GM06990 (cell line): ENCODE results near the gene ZBTB12.

Experiments
- DNase-seq: peaks from one replicate; pipeline ENCODE4 v3.0.0-alpha.2; 2011; ENCODE audit not compliant: insufficient read length; ENCODE audit errors: extremely low read depth
- H3K27me3 ChIP-seq: replicated peaks from 2 replicates; pipeline ENCODE4 v1.6.0; 2011; ENCODE audit warnings: low read length; ENCODE audit not compliant: control insufficient read depth, insufficient read depth
- H3K36me3 ChIP-seq: 2 replicates; pipeline ENCODE4 v1.5.1; 2011; ENCODE audit warnings: low read length; ENCODE audit not compliant: control insufficient read depth, insufficient read depth
- H3K4me3 ChIP-seq: replicated peaks from 2 replicates; pipeline ENCODE4 v1.5.1; 2011; ENCODE audit warnings: low read depth, mild to moderate bottlenecking, control low read depth, low read length
- TF ChIP-seq, protein P1 (sequence below): IDR thresholded peaks from 2 replicates; pipeline ENCODE4 v1.5.1; 2011; ENCODE audit warnings: low read length, control low read depth, mild to moderate bottlenecking, inconsistent platforms; ENCODE audit not compliant: insufficient read depth, poor library complexity, severe bottlenecking

The ZBTB12 gene

DNA sequence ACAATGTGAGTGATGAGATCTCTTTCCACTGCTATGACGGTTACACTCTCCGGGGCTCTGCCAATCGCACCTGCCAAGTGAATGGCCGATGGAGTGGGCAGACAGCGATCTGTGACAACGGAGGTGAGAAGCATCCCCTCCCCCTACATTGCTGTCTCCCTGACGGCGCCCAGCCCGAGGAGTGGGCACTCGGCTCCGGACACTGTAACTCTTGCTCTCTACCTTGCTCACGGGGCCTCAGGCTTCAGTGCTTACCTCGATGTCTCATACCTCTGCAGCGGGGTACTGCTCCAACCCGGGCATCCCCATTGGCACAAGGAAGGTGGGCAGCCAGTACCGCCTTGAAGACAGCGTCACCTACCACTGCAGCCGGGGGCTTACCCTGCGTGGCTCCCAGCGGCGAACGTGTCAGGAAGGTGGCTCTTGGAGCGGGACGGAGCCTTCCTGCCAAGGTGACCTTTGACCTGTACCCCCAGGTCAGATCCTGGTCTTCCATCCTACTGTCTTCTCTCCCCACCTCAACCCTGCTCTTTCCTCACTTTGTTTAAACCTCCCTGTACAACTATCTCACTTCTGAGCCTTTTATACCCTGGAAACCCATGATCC is 45.3 kb upstream of the ZBTB12 start:
- H3K27me3 ChIP-seq: peaks cover 1% of the 10 kb centered on the region; the same call in 1 of the 2 replicates
- H3K4me3 ChIP-seq: no peak overlapping the region
- TF ChIP-seq, protein P1, sequence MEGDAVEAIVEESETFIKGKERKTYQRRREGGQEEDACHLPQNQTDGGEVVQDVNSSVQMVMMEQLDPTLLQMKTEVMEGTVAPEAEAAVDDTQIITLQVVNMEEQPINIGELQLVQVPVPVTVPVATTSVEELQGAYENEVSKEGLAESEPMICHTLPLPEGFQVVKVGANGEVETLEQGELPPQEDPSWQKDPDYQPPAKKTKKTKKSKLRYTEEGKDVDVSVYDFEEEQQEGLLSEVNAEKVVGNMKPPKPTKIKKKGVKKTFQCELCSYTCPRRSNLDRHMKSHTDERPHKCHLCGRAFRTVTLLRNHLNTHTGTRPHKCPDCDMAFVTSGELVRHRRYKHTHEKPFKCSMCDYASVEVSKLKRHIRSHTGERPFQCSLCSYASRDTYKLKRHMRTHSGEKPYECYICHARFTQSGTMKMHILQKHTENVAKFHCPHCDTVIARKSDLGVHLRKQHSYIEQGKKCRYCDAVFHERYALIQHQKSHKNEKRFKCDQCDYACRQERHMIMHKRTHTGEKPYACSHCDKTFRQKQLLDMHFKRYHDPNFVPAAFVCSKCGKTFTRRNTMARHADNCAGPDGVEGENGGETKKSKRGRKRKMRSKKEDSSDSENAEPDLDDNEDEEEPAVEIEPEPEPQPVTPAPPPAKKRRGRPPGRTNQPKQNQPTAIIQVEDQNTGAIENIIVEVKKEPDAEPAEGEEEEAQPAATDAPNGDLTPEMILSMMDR: no peak
- no peak for DNase-seq
- H3K36me3 ChIP-seq: peaks cover 4% of the 10 kb centered on the region; the same call in 1 of the 2 replicates

- H3K4me3 ChIP-seq: no peak overlapping the region
- TF ChIP-seq, protein P1: no peak
- no peaks in the 10 kb centered on the region; the same call in 1 of the 2 replicates for H3K36me3 ChIP-seq
- peaks cover 1% of the 10 kb centered on the region; the same call in 1 of the 2 replicates for H3K27me3 ChIP-seq
- no peak for DNase-seq
Observed at GRCh38 chr6:31946370-31946885, 44.5 kb upstream of the ZBTB12 start.

DNA sequence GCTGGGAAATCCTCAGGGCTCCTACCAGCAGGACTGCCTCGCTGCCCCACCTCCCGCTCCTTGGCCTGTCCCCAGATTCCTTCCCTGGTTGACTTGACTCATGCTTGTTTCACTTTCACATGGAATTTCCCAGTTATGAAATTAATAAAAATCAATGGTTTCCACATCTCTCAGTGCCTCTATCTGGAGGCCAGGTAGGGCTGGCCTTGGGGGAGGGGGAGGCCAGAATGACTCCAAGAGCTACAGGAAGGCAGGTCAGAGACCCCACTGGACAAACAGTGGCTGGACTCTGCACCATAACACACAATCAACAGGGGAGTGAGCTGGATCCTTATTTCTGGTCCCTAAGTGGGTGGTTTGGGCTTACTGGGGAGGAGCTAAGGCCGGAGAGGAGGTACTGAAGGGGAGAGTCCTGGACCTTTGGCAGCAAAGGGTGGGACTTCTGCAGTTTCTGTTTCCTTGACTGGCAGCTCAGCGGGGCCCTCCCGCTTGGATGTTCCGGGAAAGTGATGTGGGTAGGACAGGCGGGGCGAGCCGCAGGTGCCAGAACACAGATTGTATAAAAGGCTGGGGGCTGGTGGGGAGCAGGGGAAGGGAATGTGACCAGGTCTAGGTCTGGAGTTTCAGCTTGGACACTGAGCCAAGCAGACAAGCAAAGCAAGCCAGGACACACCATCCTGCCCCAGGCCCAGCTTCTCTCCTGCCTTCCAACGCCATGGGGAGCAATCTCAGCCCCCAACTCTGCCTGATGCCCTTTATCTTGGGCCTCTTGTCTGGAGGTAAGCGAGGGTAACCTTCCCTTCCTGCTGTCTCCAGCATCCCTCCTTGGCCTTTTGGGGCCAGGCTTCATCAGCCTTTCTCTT is 43.9 kb upstream of the ZBTB12 start, which contains the start of gene CFB:
CFB (plus strand) TSS at position 589 of the 863 bp plus-strand sequence; CDS start at position 716, 127 bp downstream.
- Histone ChIP-seq H3K27me3 (peaks cover 1% of the 10 kb centered on the region; the same call in 1 of the 2 replicates), H3K4me3 (no peak within 1 kb of the TSS)
- no peak for DNase-seq

GRCh38 chr6:31945154-31945506 is 43.2 kb upstream of the ZBTB12 start:
- H3K36me3 ChIP-seq: no peaks in the 10 kb centered on the region
- DNase-seq: no peak
- no peak overlapping the region for H3K4me3 ChIP-seq
- peaks cover 1% of the 10 kb centered on the region; the same call in 1 of the 2 replicates for H3K27me3 ChIP-seq
- TF ChIP-seq, protein P1: no peak

More for the DNA sequence above, 43.9 kb upstream of the ZBTB12 start, which contains the start of gene CFB:
- TF ChIP-seq, protein P1: no peak
- no peaks in the 10 kb centered on the region for H3K36me3 ChIP-seq

DNA sequence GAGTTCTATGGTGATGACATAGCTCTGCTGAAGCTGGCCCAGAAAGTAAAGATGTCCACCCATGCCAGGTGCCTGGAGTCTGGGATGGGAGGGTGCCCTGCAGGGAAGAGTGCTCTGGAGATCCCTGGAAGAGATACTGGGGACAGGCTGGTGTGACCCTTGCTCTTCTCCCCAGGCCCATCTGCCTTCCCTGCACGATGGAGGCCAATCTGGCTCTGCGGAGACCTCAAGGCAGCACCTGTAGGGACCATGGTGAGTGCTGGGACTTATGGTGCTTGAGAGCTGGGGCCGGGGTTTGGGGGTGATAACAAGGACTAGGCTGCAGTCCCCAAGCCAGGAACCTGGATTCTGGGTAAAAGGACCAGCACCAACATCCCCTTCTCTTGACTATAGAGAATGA is 41.9 kb upstream of the ZBTB12 start:
- Histone ChIP-seq H3K4me3 (no peak overlapping the region), H3K27me3 (peaks cover 1% of the 10 kb centered on the region; the same call in 1 of the 2 replicates), H3K36me3 (no peaks in the 10 kb centered on the region)
- no peak for DNase-seq
- TF ChIP-seq, protein P1: no peak
